ENCODE results near the gene DGCR2. TPM values are rescaled to one million over a fixed set of nuclear protein-coding genes. Genes with fewer than 3 reads are reported as not detected.
"Not testable (repeated sequence)": the region's sequence is repeated elsewhere in the genome, so short reads cannot be mapped to it uniquely, and the experiment has no call there.

DGCR2 gene
- total RNA-seq, 4 donors from 2014 or later, result 44.1 to 76.5 (median 56.3) TPM

- Histone ChIP-seq H3K4me1 (no peaks in the 10 kb centered on the region), H3K4me3 (no peak overlapping the region), H3K9me3 (no peaks in the 10 kb centered on the region), H3K27me3 (peaks cover 70% of the 10 kb centered on the region), H3K27ac (no peak overlapping the region), H3K36me3 (no peaks in the 10 kb centered on the region)
- no peak for ATAC-seq
- no peak for TF ChIP-seq POLR2A (IDR thresholded peaks at IDR 0.05)
- TF ChIP-seq CTCF (IDR thresholded peaks at IDR 0.05), result no peak
- TF ChIP-seq EP300 (IDR thresholded peaks at IDR 0.05), result no peak
- TF ChIP-seq POLR2AphosphoS5 (IDR thresholded peaks at IDR 0.05), result no peak
- 62 to 79% methylated on average over 6 to 8 of the region's 8 CpGs for WGBS, 2 donors (ENCODE audit: low coverage in 1 of 2)
These were observed 99.5 kb downstream of the DGCR2 start for GRCh38 chr22:19022755-19023154.

DNA sequence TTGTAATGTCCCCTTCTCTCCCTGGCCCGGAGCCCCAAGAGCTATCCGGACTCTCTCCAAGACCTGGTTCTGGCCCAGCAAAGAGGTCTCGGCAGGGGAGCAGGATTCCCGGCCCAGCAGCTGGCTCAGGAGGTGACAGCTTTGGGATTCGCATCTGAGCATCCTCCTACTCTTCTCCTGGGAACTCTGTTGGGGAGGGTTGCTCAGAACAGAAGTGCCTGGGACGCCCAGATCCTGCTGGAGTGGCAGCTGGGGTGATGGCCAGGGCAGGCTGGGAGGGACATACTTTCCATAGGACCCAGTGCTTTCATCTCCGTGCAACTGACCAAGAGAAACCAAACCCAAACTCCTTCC is 102.6 kb downstream of the DGCR2 start:
- H3K4me3 ChIP-seq, result no peak overlapping the region
- H3K4me1 ChIP-seq, result no peaks in the 10 kb centered on the region
- no peaks in the 10 kb centered on the region for H3K36me3 ChIP-seq
- no peaks in the 10 kb centered on the region for H3K9me3 ChIP-seq
- WGBS, 2 donors (ENCODE audit: low coverage in 1 of 2), result 36 to 83% methylated on average over 1 to 3 of the region's 7 CpGs
- ATAC-seq, result no peak
- TF ChIP-seq POLR2AphosphoS5 (IDR thresholded peaks at IDR 0.05) (no peak), POLR2A (IDR thresholded peaks at IDR 0.05) (no peak), EP300 (IDR thresholded peaks at IDR 0.05) (no peak), CTCF (IDR thresholded peaks at IDR 0.05) (no peak)
- peaks cover 55% of the 10 kb centered on the region for H3K27me3 ChIP-seq
- H3K27ac ChIP-seq, result no peak overlapping the region

- TF ChIP-seq EP300 (IDR thresholded peaks at IDR 0.05), result no peak
- no peak overlapping the region for H3K4me3 ChIP-seq
- peaks cover 55% of the 10 kb centered on the region for H3K27me3 ChIP-seq
- no peaks in the 10 kb centered on the region for H3K36me3 ChIP-seq
- no peak for ATAC-seq
- H3K9me3 ChIP-seq, result no peaks in the 10 kb centered on the region
- no peaks in the 10 kb centered on the region for H3K4me1 ChIP-seq
- 80 to 93% methylated on average over 1 to 13 of the region's 19 CpGs for WGBS, 2 donors (ENCODE audit: low coverage in 1 of 2)
- no peak overlapping the region for H3K27ac ChIP-seq
These were observed 103.1 kb downstream of the DGCR2 start for GRCh38 chr22:19019029-19019678.

- H3K27ac ChIP-seq, result no peak overlapping the region
- H3K27me3 ChIP-seq, result peaks cover 56% of the 10 kb centered on the region
- no peak for TF ChIP-seq POLR2A (IDR thresholded peaks at IDR 0.05)
- no peak for TF ChIP-seq POLR2AphosphoS5 (IDR thresholded peaks at IDR 0.05)
- H3K9me3 ChIP-seq, result no peaks in the 10 kb centered on the region
- WGBS, 2 donors (ENCODE audit: low coverage in 1 of 2), result no CpG with 5 or more reads among the region's 4 CpGs
- ATAC-seq, result no peak
- H3K4me1 ChIP-seq, result no peaks in the 10 kb centered on the region
- no peaks in the 10 kb centered on the region for H3K36me3 ChIP-seq
- H3K4me3 ChIP-seq, result no peak overlapping the region
These were observed 104.0 kb downstream of the DGCR2 start for GRCh38 chr22:19018256-19018655.

DNA sequence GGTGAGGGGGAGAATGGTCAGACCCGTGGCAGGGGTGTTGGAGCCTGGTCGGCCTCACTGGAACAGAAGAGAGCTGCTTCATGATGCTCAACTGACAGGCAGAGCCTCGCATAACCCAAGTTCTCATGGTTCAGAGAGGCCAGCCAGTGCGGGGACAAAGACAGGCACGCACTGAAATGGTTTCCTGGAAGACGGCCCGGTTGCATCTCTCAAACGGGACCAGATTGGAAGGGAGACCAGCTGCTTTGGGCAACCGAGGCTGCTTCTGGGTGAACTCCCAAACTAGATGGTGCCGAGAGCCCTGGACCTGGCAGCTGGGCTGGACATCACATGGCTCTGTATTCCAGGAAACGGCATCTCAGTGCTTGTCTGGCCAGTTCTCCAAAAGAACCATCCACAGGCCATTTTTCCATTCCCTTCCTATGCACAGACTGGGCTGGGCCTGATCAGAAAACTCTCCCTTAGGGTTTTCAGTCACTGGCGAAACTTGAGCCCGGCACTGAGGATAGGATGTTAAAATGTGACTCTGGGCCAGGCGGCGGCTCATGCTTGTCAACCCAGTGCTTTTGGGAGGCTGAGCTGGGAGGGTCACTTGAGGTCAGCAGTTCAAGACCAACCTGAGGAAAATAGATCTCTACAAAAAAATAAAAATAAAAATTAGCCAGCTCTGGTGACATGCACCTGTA is 106.0 kb downstream of the DGCR2 start:
- no peaks in the 10 kb centered on the region for H3K4me1 ChIP-seq
- TF ChIP-seq POLR2A (IDR thresholded peaks at IDR 0.05) (no peak), POLR2AphosphoS5 (IDR thresholded peaks at IDR 0.05) (no peak), EP300 (IDR thresholded peaks at IDR 0.05) (no peak), CTCF (IDR thresholded peaks at IDR 0.05) (no peak)
- WGBS, 2 donors (ENCODE audit: low coverage in 1 of 2), result 79 to 100% methylated on average over 1 to 8 of the region's 15 CpGs
- peaks cover 45% of the 10 kb centered on the region for H3K27me3 ChIP-seq
- no peaks in the 10 kb centered on the region for H3K36me3 ChIP-seq
- no peak overlapping the region for H3K4me3 ChIP-seq
- H3K9me3 ChIP-seq, result no peaks in the 10 kb centered on the region
- no peak for ATAC-seq
- H3K27ac ChIP-seq, result no peak overlapping the region

GRCh38 chr22:19014886-19015285 is 107.3 kb downstream of the DGCR2 start:
- WGBS, 2 donors (ENCODE audit: low coverage in 1 of 2), result 76 to 93% methylated on average over 3 to 4 of the region's 4 CpGs
- ATAC-seq, result no peak

DNA sequence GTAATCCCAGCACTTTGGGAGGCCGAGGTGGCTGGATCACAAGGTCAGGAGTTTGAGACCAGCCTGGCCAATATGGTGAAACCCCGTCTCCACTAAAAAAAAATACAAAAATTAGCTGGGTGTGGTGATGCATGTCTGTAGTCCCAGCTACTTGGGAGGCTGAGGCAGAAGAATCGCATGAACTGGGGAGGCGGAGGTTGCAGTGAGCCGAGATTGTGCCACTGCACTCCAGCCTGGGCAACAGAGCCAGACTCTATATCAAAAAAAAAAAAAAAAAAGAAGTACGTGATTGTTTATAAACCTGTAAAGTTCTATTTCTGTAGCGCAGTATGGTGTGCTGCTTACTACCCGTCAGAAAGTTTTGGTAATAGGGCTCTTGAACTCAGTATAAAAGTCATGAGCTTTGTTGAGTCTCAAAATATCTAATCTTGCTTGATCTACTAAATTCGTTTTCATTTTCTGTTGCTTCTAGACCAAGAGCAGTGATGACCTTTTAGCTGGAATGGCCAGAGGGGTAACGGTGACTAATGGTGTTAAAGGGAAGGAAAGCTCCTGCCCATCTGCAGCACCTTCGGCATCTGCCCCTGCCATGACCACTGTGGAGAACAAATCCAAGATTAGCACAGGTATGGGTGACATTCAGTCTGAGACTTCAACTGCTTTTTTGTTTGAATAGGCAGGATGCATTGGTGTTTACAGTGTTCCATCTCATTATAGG is 108.2 kb downstream of the DGCR2 start:
- H3K36me3 ChIP-seq, H3K4me3 ChIP-seq, H3K4me1 ChIP-seq, ATAC-seq, H3K27ac ChIP-seq, H3K9me3 ChIP-seq: not testable (repeated sequence)
- peaks cover 40% of the 10 kb centered on the region for H3K27me3 ChIP-seq
- WGBS, 2 donors (ENCODE audit: low coverage in 1 of 2), result 64 to 72% methylated on average over 8 to 9 of the region's 11 CpGs

More at GRCh38 chr22:19014886-19015285, 107.3 kb downstream of the DGCR2 start:
- H3K4me3 ChIP-seq, result no peak overlapping the region
- TF ChIP-seq POLR2AphosphoS5 (IDR thresholded peaks at IDR 0.05), result no peak
- TF ChIP-seq POLR2A (IDR thresholded peaks at IDR 0.05), result no peak
- no peak for TF ChIP-seq CTCF (IDR thresholded peaks at IDR 0.05)
- no peak for TF ChIP-seq EP300 (IDR thresholded peaks at IDR 0.05)
- H3K27me3 ChIP-seq, result peaks cover 47% of the 10 kb centered on the region
- no peaks in the 10 kb centered on the region for H3K9me3 ChIP-seq
- no peak overlapping the region for H3K27ac ChIP-seq
- H3K4me1 ChIP-seq, result no peaks in the 10 kb centered on the region
- no peaks in the 10 kb centered on the region for H3K36me3 ChIP-seq

DNA sequence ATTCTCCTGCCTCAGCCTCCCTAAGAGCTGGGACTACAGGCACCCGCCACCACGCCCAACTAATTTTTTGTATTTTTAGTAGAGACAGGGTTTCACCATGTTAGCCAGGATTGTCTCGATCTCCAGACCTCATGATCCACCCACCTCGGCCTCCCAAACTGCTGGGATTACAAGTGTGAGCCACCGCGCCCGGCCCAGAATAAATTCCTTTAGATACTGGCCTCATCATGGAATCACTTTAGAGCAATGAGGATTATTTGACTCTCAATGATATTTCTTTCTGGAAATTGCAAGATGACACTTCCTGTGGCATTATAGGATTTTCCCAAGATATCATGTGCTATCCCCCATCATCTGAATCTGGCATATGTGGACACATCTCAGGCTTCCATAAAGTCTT is 108.8 kb downstream of the DGCR2 start:
- 85 to 100% methylated on average over 1 to 6 of the region's 7 CpGs for WGBS, 2 donors (ENCODE audit: low coverage in 1 of 2)
- ATAC-seq, H3K4me1 ChIP-seq, H3K27ac ChIP-seq, H3K36me3 ChIP-seq, H3K9me3 ChIP-seq, H3K4me3 ChIP-seq: not testable (repeated sequence)
- peaks cover 37% of the 10 kb centered on the region for H3K27me3 ChIP-seq
